ENCODE data around the gene PSMB9.

PSMB9 gene

DNA sequence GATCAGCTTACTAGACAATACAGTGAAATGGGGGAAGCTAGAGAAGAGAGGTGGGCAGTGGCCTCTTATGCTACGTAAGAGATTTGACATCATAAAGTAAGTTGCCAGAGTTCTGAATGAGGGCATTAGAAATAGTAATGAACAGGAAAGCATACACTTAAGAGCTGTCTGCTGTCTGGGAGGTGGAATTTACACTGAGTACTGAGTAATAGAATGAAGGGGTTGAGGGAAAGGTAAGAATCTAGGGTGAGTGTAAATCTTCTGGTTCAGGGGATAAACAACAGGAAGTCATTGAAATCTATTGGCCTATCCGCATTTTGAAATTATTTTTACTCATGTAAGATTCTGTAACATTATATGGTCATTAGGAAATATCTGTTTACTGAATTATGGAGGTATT is 51.1 kb downstream of the PSMB9 start:
- DNase-seq (ENCODE audit: low read depth in 2 of 2), result no peak

DNA sequence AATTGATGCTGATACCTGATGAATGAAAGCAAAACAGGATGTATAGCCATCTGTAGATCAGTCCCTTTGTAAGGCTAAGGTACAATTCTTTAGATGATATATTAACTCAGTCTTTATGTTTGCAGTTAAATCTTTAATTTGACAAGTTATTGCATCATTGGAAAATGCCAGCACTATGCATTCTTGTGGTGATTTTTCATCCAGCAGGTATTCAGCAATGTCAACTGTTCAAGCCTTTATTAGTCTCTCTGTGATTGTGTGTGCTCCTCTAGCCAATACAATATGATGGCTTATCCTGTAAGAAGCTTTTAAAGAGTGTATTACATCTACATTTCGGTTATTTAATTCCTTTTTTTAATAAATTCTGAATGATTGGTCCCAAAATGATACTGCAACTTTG is 52.5 kb downstream of the PSMB9 start:
- no peak for DNase-seq (ENCODE audit: low read depth in 2 of 2)

DNA sequence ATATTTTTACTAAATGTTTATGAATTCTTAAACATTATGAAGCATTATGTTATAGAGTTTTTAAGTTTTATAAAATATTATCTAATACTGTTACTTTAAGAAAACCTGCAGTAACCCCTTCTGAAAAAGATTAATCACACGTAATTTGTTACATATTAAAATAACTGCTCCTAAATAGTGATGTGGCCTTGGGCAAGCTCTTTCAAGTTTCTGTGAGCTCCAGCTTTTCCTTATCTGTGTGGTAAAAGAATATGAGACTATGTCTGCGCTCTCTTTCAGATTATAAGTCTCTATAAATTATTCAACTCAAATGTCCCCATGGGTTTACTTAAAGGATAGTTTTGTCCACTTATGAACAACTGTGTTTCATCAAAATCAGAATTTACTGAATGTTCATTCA is 54.9 kb downstream of the PSMB9 start:
- DNase-seq (ENCODE audit: low read depth in 2 of 2), result no peak

Data from stimulated activated CD4-positive, alpha-beta T cell treated with anti-CD3 and anti-CD28 coated beads, Interleukin-1b, Interleukin-23, amount 100 ng/mL, for 4 hours (primary cell).